ENCODE results near the gene ANXA8L1.
"Not testable (repeated sequence)": the region's sequence is repeated elsewhere in the genome, so short reads cannot be mapped to it uniquely, and the experiment has no call there.

The ANXA8L1 gene, protein sequence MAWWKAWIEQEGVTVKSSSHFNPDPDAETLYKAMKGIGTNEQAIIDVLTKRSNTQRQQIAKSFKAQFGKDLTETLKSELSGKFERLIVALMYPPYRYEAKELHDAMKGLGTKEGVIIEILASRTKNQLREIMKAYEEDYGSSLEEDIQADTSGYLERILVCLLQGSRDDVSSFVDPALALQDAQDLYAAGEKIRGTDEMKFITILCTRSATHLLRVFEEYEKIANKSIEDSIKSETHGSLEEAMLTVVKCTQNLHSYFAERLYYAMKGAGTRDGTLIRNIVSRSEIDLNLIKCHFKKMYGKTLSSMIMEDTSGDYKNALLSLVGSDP

DNA sequence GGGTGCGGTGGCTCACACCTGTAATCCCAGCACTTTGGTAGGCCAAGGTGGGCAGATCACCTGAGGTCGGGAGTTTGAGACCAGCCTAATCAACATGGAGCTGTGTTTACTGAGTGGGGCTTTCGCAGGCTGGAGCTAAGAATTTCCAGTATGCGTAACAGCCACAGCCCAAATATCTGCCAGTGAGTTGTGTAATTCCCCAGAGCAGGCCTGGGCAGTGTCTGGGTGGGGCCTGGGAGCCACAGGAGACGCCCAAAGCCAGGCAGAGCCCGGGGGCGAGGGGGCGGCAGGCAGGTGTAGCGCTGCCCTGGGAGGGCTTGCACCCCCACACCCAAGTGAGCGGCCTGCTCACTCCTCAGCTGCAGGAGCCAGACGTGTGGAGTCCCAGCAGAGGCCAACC is at the start of gene ANXA8L1:
Gene ANXA8L1, plus strand, starts transcription at position 371 of the 400 bp plus-strand sequence. CDS start 76 bp downstream, outside the sequence.
- DNase-seq, result not testable (repeated sequence)

DNA sequence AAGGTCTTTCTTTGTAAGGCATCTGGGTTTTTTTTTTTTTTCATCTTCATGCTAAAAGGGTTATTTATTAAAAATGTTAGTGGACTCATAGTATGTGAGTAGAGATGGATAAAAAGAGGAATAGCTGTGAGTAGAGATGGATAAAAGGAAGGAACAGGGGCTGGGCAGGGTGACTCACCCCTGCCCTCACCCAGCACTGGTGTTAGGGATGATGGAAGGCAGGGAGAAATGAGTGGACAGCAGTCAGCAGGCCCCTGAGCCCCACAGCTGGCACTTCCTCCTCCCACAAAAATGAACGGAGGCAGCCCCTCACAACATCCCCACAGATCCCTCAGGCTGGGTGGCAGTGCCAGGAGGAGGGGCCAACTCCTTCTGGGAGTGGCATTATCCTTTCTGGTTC is 49.5 kb upstream of the ANXA8L1 start:
- no peak for DNase-seq

DNA sequence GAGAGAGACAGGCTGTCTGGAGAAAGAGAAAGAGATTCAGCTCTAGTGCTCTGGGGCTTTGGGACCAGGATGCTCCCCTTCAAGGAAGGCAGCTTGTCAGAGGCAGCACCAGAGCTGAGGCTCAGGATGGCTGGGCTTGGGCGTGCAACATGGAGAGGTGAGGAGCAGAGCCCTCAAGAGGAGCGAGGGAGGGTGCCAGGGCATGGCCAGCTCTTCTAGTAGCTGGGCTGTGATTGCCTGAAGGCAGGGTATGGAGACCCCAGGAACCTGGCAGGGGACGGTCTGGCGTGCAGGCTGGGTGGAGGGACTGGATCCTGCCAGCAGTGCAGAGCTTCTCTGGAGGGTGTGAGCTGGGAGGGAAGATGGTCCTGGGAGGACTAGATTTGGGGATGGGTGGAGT is 48.6 kb upstream of the ANXA8L1 start:
- DNase-seq, result no peak

DNA sequence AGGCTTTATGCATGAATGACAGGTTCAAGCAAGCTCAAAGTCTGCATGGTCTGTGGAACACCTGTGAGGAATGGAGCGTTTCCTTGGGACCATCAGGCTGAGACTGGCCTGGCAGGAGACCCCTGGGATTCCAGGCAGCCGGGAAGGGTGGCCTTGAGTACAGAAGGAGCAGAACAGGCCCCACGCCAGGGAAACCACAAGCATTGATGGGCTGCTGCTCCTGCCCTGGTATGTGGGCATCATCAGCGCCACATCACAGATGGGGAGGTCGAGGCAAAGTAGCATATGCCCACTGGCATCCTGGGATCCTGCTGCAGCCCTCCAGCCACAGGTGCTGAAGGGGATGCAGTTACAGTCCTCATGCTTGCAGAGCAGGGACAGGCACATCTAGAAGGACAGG is 47.9 kb upstream of the ANXA8L1 start:
- DNase-seq, result no peak

DNA sequence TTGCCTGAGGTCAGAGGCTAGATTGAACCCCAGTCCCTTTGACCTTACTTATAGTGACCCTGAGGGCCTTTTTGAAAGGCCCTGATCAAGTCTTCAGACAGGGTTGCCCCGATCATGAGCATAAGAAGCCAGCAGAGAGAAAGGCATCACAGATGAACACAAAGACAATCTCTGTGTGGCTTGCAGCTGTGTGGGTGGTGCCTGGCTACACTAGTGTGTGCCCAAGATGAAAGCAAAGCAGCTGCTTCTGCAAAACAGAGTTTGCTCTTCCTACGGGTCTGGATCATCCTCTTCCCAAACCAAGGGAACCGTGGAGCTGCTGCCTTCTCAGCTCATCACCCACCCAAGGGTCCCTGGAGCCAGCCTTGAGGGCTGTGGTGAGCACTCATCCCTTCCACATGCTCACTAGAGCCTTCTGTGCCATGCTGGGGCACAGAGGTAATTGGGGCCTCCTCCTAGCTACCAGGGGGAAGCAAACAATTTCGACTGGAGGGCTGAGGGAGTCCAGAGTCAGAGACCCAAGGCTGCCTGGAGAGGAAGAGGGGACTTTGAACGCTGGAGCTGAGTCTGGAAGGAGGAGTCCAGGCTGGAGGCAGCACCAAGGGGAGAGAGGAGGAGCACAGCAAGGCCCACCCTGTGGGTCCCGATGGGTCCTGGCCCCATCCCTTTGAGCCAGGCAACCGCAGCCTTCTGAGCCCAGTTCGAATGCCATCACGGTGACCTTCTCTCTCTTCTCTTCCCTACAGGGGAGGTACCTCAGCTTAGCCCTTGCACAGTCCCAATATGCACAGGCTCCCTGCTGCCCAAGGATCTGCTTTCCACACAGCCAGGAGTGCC is 46.5 kb upstream of the ANXA8L1 start:
- DNase-seq, result no peak

DNA sequence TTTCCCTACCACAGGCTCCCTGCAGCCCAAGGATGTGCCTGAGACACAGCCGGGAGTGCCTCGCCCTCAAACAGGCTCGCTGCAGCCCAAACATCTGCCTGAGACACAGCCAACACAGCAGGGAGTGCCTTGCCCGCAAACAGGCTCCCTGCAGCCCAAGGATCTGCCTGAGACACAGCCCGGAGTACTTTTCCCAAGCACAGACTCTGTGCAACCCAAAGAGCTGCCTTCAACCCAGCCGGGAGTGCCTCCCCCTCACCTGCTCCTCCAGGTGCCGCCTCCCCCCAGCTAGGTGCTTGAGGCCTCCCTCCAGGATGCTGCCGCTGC is 45.9 kb upstream of the ANXA8L1 start:
- no peak for DNase-seq

DNA sequence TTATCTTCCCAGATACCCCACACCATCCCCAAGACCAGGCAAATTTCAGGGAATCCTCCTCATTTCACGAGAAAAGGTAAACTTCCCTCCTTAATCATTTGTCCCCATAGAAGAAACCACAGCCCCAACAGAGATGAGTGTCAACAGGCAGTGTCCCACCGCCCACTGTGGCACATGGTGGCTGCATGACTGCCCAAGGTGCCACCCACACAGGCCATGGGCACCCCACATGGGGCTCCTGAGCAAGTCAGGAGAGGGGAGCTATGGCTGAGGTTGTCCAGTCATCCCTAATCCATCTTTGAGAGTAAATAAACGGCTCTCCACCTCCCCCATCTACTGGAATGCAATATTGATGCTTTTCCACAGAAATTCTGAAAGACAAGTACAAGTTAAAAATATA is 44.7 kb upstream of the ANXA8L1 start:
- DNase-seq, result no peak

DNA sequence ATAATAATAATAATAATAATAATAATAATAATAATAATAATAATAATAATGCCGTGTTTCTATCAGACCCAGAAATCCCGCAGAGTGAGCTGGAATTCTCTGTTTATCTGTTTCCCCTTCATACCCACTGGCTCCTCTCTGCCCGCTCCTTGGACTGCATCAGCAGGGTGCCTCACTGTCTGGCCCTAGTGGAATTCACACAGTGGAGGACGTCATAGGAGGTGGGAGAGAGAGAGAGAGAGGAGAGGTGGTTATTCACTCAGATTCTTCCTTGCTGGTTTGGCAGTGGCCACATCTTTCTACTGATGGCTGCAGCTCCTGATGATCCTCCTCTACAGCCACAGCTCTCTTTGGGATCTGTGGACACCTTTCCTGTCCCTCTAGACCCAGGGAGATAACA is 10.1 kb upstream of the ANXA8L1 start:
- not testable (repeated sequence) for DNase-seq

DNA sequence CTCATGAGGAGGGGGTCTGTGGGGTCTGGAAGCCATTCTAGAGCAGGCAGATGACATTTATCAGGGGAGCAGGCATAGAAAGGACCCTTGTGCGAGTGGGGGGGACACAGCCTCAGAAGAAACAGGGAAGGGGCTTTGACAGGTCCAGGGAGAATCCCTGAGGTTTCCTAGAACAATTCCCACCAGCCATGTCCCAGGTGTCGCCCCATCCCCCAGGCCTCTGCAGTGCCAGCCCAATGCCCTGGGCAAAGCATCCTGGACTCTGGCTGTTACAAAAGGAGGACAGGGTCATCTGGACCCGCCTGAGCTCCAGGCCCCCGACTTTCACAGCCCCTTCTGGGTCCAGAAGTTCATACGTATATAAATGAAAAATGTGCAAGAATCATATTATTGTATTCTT is 8.4 kb upstream of the ANXA8L1 start:
- not testable (repeated sequence) for DNase-seq

DNA sequence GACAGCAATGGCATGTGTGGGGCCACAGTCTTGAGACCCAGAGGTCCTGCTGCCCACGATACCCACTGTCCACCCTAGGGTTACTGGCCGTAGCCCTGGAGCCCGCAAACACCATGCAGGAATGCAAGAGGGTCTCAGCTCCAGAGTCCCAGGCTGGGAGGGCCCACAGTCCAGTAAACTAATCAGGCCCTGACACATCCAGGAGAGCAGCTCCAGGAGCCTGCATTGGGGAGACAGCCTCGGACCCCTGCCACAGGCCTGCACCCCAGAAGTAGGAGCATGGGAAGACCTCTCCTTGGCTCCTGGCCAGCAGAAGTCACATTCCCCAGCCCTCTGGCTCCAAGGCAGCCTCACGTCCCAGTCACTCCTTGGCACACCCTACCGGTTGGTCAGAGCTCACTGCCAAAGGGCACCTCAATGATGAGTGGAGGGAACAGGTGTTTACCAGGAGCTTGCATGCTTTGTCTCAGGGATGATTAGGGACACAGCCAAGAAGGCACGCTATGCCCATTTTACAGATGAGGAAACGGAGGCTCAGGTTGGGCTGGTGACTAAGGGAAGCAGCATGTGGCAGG is 7.8 kb upstream of the ANXA8L1 start:
- not testable (repeated sequence) for DNase-seq

DNA sequence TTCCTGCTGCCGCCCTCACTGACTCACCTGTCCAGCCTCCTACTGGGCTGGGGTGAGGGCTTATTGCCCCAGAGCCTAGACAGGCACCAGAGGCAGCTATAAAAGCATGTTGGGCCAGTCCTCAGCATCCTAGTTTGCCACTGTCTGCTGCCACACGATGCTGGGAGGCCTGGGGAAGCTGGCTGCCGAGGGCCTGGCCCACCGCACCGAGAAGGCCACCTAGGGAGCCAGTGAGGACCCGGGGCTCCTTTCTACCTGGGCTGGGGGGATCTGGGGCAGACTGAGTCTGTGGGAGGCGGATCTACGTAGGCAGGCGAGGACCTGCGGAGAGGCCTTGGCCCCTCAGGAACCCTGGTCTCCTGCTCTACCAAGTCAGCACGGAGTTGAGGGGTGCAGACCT is 6.6 kb upstream of the ANXA8L1 start:
- DNase-seq, result not testable (repeated sequence)

DNA sequence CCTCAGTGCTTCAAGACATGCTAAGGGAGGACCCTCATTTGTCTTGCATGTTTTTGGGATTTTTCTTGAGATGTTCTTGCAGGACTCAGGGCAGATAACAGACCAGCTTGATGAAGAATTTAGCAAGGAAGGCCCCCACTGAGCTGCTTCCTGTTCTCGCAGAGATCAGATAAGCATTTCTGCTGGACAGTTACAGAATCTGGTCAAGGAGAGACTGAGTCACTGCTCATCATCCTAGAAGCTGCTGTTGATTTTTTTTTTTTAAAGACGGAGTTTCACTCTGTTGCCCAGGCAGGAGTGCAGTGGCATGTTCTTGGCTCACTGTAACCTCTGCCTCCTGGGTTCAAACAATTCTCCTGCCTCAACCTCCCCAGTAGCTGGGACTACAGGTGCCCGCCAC is 1.2 kb upstream of the ANXA8L1 start:
- not testable (repeated sequence) for DNase-seq

DNA sequence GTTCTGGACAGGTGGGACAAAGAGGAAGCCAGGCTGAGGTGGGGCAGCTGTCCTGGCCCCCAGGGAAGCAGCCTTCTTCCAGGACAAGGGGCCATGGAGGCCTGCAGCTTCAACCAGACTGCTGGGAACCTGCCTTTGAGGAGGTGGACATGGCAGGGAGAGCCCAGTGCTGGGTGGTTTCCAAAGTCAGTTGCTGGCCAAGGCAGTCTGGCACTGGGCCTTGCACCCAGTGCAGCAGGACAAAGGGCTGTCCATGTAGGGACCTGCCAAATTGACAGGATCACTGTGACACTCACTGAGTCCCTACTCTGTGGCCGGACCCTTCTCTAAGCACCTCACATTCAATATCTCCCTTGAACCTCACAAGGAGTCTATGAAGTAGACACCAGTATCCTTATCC is 1.4 kb downstream of the ANXA8L1 start:
- not testable (repeated sequence) for DNase-seq

DNA sequence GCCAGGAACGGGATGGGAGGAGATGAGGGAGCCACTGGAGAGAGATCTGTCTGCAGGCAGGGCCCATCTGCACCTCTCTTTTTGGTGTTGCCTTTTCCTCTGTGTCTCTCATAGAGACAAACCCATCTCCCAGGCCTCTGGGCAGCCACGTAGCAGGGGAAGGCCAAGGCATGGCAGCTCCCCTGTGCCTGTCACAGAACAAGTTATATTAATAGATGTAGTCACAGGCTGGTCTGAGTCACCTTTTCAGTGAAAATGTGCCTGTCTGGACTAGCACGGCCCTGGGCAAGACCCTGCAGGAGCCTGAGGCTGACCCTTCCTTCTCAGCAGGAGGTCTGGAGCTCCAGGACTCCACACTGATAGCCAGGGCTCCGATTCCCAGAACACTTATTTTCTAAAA is 2.1 kb downstream of the ANXA8L1 start:
- not testable (repeated sequence) for DNase-seq

DNA sequence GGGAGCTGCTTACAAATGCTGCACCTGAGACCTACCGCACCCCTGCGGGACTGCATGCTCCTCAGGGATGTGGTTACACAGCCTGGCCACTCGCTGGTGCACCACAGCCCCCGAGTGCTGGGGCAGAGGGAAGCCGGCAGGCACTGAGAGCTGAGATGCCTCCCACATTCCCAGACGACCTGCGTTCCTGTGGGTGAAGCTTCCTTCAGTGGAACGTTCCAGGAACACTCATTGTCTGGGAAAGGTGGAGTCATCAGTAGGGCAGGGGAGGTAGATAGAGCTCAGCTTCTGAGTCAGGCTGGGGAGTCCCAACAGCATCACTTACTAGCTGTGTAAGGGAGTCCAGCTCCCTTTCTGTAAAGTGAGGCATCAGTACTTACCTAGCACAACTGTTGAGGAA is 2.5 kb downstream of the ANXA8L1 start:
- not testable (repeated sequence) for DNase-seq

DNA sequence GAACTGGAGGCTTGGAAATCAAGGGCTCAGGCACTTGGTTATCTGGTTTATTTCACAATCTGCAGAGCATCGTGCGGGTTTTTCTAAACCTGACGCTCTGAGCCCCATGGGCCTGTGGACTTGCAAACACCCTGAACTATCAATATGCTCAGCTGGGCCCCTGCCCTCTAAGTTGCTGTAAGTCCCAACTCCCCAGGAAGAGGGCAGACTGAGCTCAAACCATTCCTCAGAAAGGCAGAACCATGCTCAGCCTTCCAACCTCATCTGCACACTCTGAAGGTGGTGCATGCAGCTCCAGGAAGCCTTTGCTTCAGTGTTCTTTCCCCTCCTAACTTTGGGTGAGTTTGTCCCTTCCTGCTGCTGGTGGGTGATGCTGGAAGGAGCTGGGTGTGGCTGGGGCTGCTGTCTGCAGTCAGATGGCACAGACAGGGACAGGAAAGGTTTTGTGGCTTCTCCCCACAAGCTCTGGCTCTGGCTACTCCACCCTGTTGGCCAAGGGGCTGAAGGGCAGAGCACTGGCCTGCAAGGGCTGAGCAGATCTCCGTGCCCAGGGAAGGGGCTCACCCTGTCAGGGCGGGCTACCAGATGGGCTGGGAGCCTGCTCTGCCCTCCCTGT is 3.8 kb downstream of the ANXA8L1 start:
- DNase-seq, result not testable (repeated sequence)

DNA sequence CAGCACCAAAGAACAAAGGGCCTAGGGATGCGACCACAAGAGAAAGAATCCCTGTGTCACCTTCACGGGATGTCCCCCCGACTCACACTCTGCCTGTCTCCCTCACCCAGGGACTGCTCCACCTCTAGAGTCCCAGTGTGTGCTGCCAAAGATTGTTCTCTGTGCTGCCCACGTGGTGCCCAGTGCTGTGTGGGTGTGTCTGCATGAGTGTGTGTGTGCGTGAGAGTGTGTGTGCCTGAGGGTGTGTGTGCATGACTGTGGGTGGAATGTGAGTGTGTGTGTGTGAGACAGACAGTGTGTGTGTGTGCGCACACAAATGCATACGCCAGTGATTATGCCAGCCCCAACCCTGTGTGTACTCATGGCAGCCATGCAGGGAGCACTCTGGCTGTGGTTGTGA is 10.3 kb downstream of the ANXA8L1 start:
- not testable (repeated sequence) for DNase-seq

DNA sequence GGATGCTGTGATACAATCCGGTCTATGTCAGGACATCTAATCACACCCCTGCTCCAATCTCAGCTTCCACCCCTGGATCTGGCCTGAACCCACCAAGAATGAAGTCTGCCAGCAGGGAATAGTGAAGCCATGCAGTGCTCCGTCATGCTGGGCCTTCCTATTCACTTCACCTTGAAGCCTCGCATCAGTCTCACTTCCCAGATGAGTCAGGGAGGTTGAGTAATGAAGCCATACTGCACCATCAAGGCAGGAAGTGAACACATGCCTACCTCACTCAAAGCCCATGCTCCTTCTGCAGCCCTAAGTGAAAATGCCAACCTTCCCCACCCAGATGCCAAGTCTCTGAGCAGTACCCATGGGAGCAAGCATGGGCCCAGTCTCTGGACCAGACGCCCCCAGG is 11.1 kb downstream of the ANXA8L1 start:
- DNase-seq, result not testable (repeated sequence)

DNA sequence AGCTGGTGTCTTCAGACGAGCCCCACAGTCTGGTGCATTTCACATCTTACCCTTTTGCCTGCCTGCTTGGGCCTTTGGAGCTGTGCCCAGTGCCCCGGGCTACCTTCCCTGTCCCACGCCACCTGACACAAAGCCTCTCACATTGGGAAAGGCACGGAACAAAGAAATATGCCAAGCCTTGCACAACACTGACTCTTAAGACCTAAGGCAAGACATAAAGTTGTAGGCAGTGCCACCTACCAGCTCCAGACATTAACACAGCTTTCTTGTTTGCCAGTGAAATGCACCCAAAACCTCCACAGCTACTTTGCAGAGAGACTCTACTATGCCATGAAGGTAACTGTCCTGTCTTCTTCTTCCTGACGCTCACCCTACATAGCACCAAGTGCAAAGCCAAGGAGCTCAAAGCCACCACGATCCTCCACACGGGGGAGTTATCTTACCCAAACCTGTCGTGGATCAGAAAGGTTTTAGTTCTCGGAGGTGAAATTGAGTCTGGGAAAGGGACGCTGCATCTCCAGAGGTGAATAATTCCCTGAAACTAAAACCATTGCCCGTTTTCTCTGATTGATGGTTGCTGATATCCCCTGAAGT is 11.8 kb downstream of the ANXA8L1 start:
- not testable (repeated sequence) for DNase-seq

DNA sequence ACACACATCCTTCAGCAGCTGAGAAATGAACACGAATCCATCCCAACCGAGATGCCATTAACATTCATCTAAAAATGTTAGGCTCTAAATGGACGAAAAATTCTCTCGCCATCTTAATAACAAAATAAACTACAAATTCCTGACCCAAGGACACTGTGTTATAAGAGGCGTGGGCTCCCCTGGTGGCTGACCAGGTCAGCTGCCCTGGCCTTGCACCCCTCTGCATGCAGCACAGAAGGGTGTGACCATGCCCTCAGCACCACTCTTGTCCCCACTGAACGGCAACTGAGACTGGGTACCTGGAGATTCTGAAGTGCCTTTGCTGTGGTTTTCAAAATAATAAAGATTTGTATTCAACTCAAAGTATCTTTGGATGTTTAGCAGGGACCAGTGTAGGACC is 15.8 kb downstream of the ANXA8L1 start:
- not testable (repeated sequence) for DNase-seq

DNA sequence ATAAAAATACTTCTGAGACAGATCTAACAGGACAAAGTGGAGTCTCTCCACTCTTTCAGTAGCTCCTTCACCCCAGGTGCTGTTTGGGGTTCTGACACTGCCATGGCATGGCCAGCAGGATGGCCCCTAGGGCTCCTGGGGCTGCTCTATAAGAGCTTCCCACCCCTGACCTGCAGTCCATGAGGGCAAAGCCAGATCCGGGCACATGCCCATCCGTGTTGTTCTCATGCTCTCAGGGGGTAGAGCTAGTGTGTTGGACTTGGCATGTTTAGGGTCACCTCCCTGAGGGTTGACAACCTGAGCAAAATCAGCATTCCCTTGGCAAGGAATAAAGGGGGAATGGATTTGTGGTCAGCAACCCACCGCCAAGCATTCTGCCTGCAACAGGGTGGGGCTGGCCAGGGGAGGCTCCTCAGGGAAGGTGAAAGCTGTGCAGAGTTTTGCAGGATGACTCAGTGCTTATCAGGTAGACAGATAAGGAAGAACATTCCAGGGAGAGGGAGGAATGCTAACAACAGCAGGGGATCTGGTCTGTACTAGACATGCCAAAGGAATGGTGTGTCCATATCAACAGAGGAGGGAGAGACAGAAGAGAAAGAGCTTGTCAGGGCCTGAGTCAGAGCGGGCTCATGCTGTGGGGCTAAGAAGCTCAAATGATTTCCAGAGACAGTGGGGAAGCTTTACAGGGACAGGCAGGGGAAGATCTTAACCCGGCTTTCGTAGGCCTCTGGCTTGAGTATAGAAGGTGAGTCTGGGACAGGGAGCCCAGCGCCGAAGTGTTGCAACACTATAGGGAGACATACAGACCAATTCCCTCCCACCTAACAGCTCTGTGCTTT is 21.1 kb downstream of the ANXA8L1 start:
- not testable (repeated sequence) for DNase-seq

DNA sequence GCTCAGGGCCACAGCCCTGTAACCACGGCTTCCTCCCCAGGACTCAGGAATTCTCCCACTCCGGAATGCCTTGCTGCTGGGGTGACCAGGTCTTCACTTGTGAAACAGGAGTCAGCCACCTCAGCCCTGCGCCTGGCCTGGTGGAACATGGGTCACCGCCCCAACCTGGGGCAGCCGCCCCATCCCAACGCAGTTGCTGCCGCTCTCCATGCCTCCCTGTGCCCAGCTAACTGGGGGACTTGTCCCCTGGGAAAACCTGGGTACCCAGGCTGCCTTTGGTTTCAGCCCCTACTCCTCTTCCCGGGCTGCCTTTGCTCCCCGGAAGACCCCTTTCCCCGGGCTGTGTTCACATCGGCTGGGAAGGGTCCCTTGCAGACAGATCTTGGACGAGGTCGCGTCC is 22.2 kb downstream of the ANXA8L1 start:
- DNase-seq, result not testable (repeated sequence)
